MG63 (cell line): ENCODE results near the gene ACAD10. TPM values are rescaled to one million over a fixed set of nuclear protein-coding genes. Genes with fewer than 3 reads are reported as not detected.
"Not testable (repeated sequence)": the region's sequence is repeated elsewhere in the genome, so short reads cannot be mapped to it uniquely, and the experiment has no call there.

ENCODE experiments used
- DNase-seq: peaks from one replicate; pipeline ENCODE4 v3.0.0-alpha.2; 2020
- H3K27me3 ChIP-seq: fragments of 250-450 bp; sonication (Bioruptor Pico); 2 replicates; pipeline ENCODE4 v1.5.1; 2020; ENCODE audit warnings: mild to moderate bottlenecking, moderate library complexity
- H3K36me3 ChIP-seq: fragments of 250-450 bp; sonication (Bioruptor Pico); 2 replicates; pipeline ENCODE4 v1.5.1; 2020; ENCODE audit warnings: mild to moderate bottlenecking, moderate library complexity
- H3K4me3 ChIP-seq: fragments of 250-450 bp; sonication (Bioruptor Pico); 2 replicates; pipeline ENCODE4 v1.5.1; 2020; ENCODE audit warnings: mild to moderate bottlenecking, moderate library complexity
- H3K9me3 ChIP-seq: fragments of 250-450 bp; sonication (Bioruptor Pico); 2 replicates; pipeline ENCODE4 v1.5.1; 2020; ENCODE audit warnings: mild to moderate bottlenecking, moderate library complexity
- total RNA-seq: library from RNA; depleted of rRNA; stranded (reverse); fragments of >200 nt; shearing (Covaris generic); gene quantifications from 2 replicates; pipeline ENCODE4 v1.2.3, GENCODE V29; 2014; ENCODE audit warnings: low replicate concordance; rRNA removed

Gene ACAD10
- 7.4 and 17.3 TPM in 2 replicates for total RNA-seq

GRCh38 chr12:111685811-111686573 is at the start of gene ACAD10, which contains the start of gene BRAP:
TSS of gene ACAD10 (plus strand) at chr12:111686053. CDS start at chr12:111692710, 6,657 bp downstream.
TSS of gene BRAP (minus strand) at chr12:111685956. CDS start at chr12:111685792, 164 bp downstream.
- H3K4me3 ChIP-seq, result peak within 1 kb of the TSS; percentile 79

GRCh38 chr12:111636209-111636945 is 49.5 kb upstream of the ACAD10 start:
- no peak for DNase-seq
- Histone ChIP-seq H3K27me3 (no peaks in the 10 kb centered on the region), H3K9me3 (no peaks in the 10 kb centered on the region), H3K36me3 (no peaks in the 10 kb centered on the region; the same call in 1 of the 2 replicates), H3K4me3 (no peak overlapping the region)

More at GRCh38 chr12:111685811-111686573, at the start of gene ACAD10, which contains the start of gene BRAP:
- Histone ChIP-seq H3K9me3 (no peaks in the 10 kb centered on the region), H3K36me3 (peaks cover 16% of the 10 kb centered on the region), H3K27me3 (no peaks in the 10 kb centered on the region)
- peak; percentile 93 for DNase-seq

GRCh38 chr12:111638556-111638955 is 47.3 kb upstream of the ACAD10 start:
- Histone ChIP-seq H3K27me3 (no peaks in the 10 kb centered on the region), H3K9me3 (no peaks in the 10 kb centered on the region), H3K4me3 (no peak overlapping the region), H3K36me3 (peaks cover 10% of the 10 kb centered on the region)
- no peak for DNase-seq

GRCh38 chr12:111640506-111640905 is 45.3 kb upstream of the ACAD10 start:
- H3K9me3 ChIP-seq, result no peaks in the 10 kb centered on the region
- peaks cover 24% of the 10 kb centered on the region for H3K36me3 ChIP-seq
- H3K4me3 ChIP-seq, result no peak overlapping the region
- no peak for DNase-seq
- no peaks in the 10 kb centered on the region for H3K27me3 ChIP-seq

- H3K36me3 ChIP-seq, result peaks cover 29% of the 10 kb centered on the region
- H3K27me3 ChIP-seq, result no peaks in the 10 kb centered on the region
- DNase-seq, result no peak
- no peak overlapping the region for H3K4me3 ChIP-seq
- no peaks in the 10 kb centered on the region for H3K9me3 ChIP-seq
Observed at GRCh38 chr12:111642681-111643426, 43.0 kb upstream of the ACAD10 start.

- H3K36me3 ChIP-seq, result peaks cover 29% of the 10 kb centered on the region
- peak; percentile 21 for DNase-seq
- no peaks in the 10 kb centered on the region for H3K9me3 ChIP-seq
- H3K27me3 ChIP-seq, result no peaks in the 10 kb centered on the region
- H3K4me3 ChIP-seq, result no peak overlapping the region
Observed at GRCh38 chr12:111643427-111643826, 42.4 kb upstream of the ACAD10 start.

GRCh38 chr12:111645433-111645832 is 40.4 kb upstream of the ACAD10 start:
- DNase-seq, result no peak
- Histone ChIP-seq H3K27me3 (no peaks in the 10 kb centered on the region), H3K36me3 (peaks cover 42% of the 10 kb centered on the region), H3K9me3 (no peaks in the 10 kb centered on the region), H3K4me3 (no peak overlapping the region)

GRCh38 chr12:111650912-111651311 is 34.9 kb upstream of the ACAD10 start:
- no peak for DNase-seq
- H3K9me3 ChIP-seq, result no peaks in the 10 kb centered on the region
- H3K27me3 ChIP-seq, result no peaks in the 10 kb centered on the region
- H3K4me3 ChIP-seq, result no peak overlapping the region
- H3K36me3 ChIP-seq, result peaks cover 23% of the 10 kb centered on the region

- H3K4me3 ChIP-seq, H3K27me3 ChIP-seq, DNase-seq, H3K9me3 ChIP-seq: not testable (repeated sequence)
- peaks cover 30% of the 10 kb centered on the region for H3K36me3 ChIP-seq
Observed at GRCh38 chr12:111652530-111652929, 33.3 kb upstream of the ACAD10 start.

GRCh38 chr12:111653596-111653995 is 32.3 kb upstream of the ACAD10 start:
- Histone ChIP-seq H3K4me3 (no peak overlapping the region), H3K27me3 (no peaks in the 10 kb centered on the region), H3K9me3 (no peaks in the 10 kb centered on the region), H3K36me3 (peaks cover 30% of the 10 kb centered on the region)
- DNase-seq, result no peak

- Histone ChIP-seq H3K9me3 (no peaks in the 10 kb centered on the region), H3K36me3 (peaks cover 24% of the 10 kb centered on the region), H3K27me3 (no peaks in the 10 kb centered on the region), H3K4me3 (no peak overlapping the region)
- no peak for DNase-seq
Observed at GRCh38 chr12:111655356-111655755, 30.5 kb upstream of the ACAD10 start.

GRCh38 chr12:111656016-111656415 is 29.8 kb upstream of the ACAD10 start:
- H3K9me3 ChIP-seq, result no peaks in the 10 kb centered on the region
- no peaks in the 10 kb centered on the region for H3K27me3 ChIP-seq
- no peak overlapping the region for H3K4me3 ChIP-seq
- no peak for DNase-seq
- H3K36me3 ChIP-seq, result peaks cover 22% of the 10 kb centered on the region

GRCh38 chr12:111664499-111664898 is 21.4 kb upstream of the ACAD10 start:
- Histone ChIP-seq H3K27me3 (no peaks in the 10 kb centered on the region), H3K36me3 (peaks cover 24% of the 10 kb centered on the region), H3K4me3 (no peak overlapping the region), H3K9me3 (no peaks in the 10 kb centered on the region)
- DNase-seq, result no peak

- H3K27me3 ChIP-seq, result no peaks in the 10 kb centered on the region
- DNase-seq, result no peak
- H3K36me3 ChIP-seq, result peaks cover 27% of the 10 kb centered on the region
- H3K9me3 ChIP-seq, result no peaks in the 10 kb centered on the region
- H3K4me3 ChIP-seq, result no peak overlapping the region
Observed at GRCh38 chr12:111664961-111665865, 20.6 kb upstream of the ACAD10 start.

GRCh38 chr12:111672822-111673381 is 13.0 kb upstream of the ACAD10 start:
- no peaks in the 10 kb centered on the region for H3K27me3 ChIP-seq
- no peak overlapping the region for H3K4me3 ChIP-seq
- no peak for DNase-seq
- peaks cover 49% of the 10 kb centered on the region for H3K36me3 ChIP-seq
- H3K9me3 ChIP-seq, result no peaks in the 10 kb centered on the region

- Histone ChIP-seq H3K4me3 (no peak overlapping the region), H3K27me3 (no peaks in the 10 kb centered on the region), H3K36me3 (peaks cover 49% of the 10 kb centered on the region), H3K9me3 (no peaks in the 10 kb centered on the region)
- no peak for DNase-seq
Observed at GRCh38 chr12:111673503-111673902, 12.3 kb upstream of the ACAD10 start.
